Heart right ventricle (tissue), 16 donors: ENCODE results near the gene PRRT4. TPM values are rescaled to one million over a fixed set of nuclear protein-coding genes. Genes with fewer than 3 reads are reported as not detected.

Source experiments
- ATAC-seq, 8 donors: fragments of 200-7000 bp; cut with Tn5 transposase; one replicate each; pipeline ENCODE4 v1.9.1; 2020; ENCODE audit warnings: mild to moderate bottlenecking in 8 of 8, moderate library complexity in 8 of 8, moderate number of reproducible peaks in 1 of 8
- DNase-seq, 2 donors: peaks; one replicate each; pipeline ENCODE4 v3.0.0-alpha.2; 2020
- H3K27ac ChIP-seq, 10 donors: fragments of 200-600 bp; sonication (generic) in 2 of 10; one replicate each; pipeline versions ENCODE4 v1.5.0 to v1.8.0; 2020 to 2022; ENCODE audit warnings: mild to moderate bottlenecking in 3 of 10
- H3K27me3 ChIP-seq, 7 donors: fragments of 200-600 bp; one replicate each; pipeline ENCODE4 v1.8.0; 2021 to 2022; ENCODE audit warnings: mild to moderate bottlenecking in 2 of 7
- H3K36me3 ChIP-seq, 9 donors: fragments of 200-600 bp; sonication (generic) in 1 of 9; one replicate each; pipeline versions ENCODE4 v1.5.0 to v1.8.0; 2020 to 2022; ENCODE audit warnings: mild to moderate bottlenecking in 2 of 9
- H3K4me1 ChIP-seq, 9 donors: fragments of 200-600 bp; sonication (generic) in 1 of 9; one replicate each; pipeline versions ENCODE4 v1.5.0 to v1.8.0; 2020 to 2022; ENCODE audit warnings: mild to moderate bottlenecking in 4 of 9
- H3K4me3 ChIP-seq, 10 donors: fragments of 200-600 bp; sonication (generic) in 2 of 10; one replicate each; pipeline versions ENCODE4 v1.5.0 to v1.8.0; 2020 to 2022; ENCODE audit warnings: mild to moderate bottlenecking in 7 of 10, moderate library complexity in 2 of 10
- H3K9me3 ChIP-seq, 11 donors: fragments of 200-600 bp in 10 of 11; sonication (generic) in 2 of 11; one replicate each; pipeline versions ENCODE4 v1.5.0 to v1.8.0; 2013 to 2022; ENCODE audit warnings: mild to moderate bottlenecking in 2 of 11, control low read depth in 1 of 11, moderate library complexity in 1 of 11
- WGBS, 2 donors: extraction: QIAGEN DNeasy Blood & Tissue Kit; methylation state at CpG; one replicate each; pipeline ENCODE4 v1.1.7; 2013; ENCODE audit warnings: inconsistent platforms in 1 of 2; 5-methylcytosine and 5-hydroxymethylcytosine counted together
- intact Hi-C, 10 donors: fragments of 100-400 bp; cut with DNase I; formaldehyde crosslinking; loops; one replicate each; pipeline versions ENCODE4 v1.11.1 to v1.14.2; 2022
- polyA plus RNA-seq, 2 donors: library from polyadenylated mRNA; stranded (reverse); fragments of 200-250 nt; gene quantifications; one replicate each; pipeline ENCODE4 v1.2.3, GENCODE V29; 2013
- total RNA-seq, 10 donors: library from RNA; stranded (reverse); fragmentation: NEBNext Ultra II Directional in 3 of 10; extraction: Animal tissue kit (Norgen Biotek cat#: 25700) in 3 of 10; gene quantifications; one replicate each; pipeline versions ENCODE4 v1.2.1 to v1.2.4, GENCODE V29; 2021 to 2023
- TF ChIP-seq, protein P1 (sequence below), 9 donors: fragments of 200-600 bp; sonication (generic) in 2 of 9; IDR thresholded peaks; one replicate each; pipeline versions ENCODE4 v1.5.0 to v1.8.0; 2021 to 2022; ENCODE audit warnings: antibody characterized with exemption in 9 of 9, mild to moderate bottlenecking in 5 of 9, moderate library complexity in 1 of 9
- donor health status: Arrhythmogenic right ventricular cardiomyopathy.
- donor health status: ischemic (EF 13 %, LVEDD 7.1; RV severe dilation, severe dysfunction).
- donor health status: healthy with polysubstance abuse.
- donor health status: DM: no; HTN: yes; CAD: no.
- donor health status: DM: no; HTN: no; CAD: no.
- donor health status: ischemic (EF 25% LVEDD 6.9; RV normal size, moderate dysfunction).
- donor health status: ischemic (EF 25% LVEDD 5.7; RV mildly dilated, moderate dysfunction).
- donor health status: healthy.
- donor health status: DM: yes; HTN: yes; CAD: no.
- donor health status: Ischemic cardiomyopathy.
- donor health status: ischemic (EF 35%, LVEDD 5.7; RV mildly dilated, moderate dysfunction).
- donor health status: nonischemic (EF 11% LVEDD 7.7; RV severe dilation, severe dysfunction).
- donor health status: DM: yes; HTN: yes; CAD: no.
- donor health status: PGD.
- donor health status: ischemic (EF 29% LVEDD 5.4; RV normal size, mild dysfunction).
- donor health status: nonischemic (EF 23%, LVEDD 6.1; RV moderate dilation, normal function).

Gene PRRT4
- total and polyA plus RNA-seq, 12 donors = 0.67 to 3.1 (median 2.0) TPM

DNA sequence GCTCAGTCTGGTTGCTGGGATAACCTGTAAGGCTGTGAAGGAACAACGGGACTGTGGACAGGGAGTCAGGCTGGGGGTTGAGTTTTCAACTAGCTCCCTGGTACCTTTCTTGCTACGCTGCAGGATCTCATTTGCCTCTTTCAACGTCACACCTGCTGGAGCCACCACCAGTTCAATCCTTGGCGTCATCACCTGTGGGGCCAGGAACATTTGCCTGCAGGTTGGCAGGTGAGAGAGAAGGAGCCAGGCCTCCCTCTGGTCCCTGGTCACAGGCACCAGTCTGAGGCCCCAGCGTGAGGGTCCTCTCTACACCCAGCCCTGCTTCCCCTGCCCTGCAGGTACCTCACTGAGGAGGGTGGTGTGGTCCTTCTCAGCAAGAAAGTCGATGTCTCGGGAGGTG, 38.5 kb upstream of the PRRT4 start:
- intact Hi-C loops = loop anchor here in 7 of 10 donors (1.0 to 2.0 kb wide), 6 partner anchors 23 to 61 kb away; no protein-coding TSS in a partner anchor
- Histone ChIP-seq H3K4me1 (peaks cover 4 to 16% (median 12%) of the 10 kb centered on the region in 9 donors), H3K27ac (no peak overlapping the region), H3K36me3 (peaks cover 0 to 90% (median 14%) of the 10 kb centered on the region in 9 donors), H3K4me3 (no peak overlapping the region), H3K9me3 (no peaks in the 10 kb centered on the region), H3K27me3 (no peaks in the 10 kb centered on the region)
- ATAC-seq (no peak), DNase-seq (no peak)
- WGBS, 2 donors = 97% methylated on average over 7 of the region's 7 CpGs
- TF ChIP-seq, protein P1, sequence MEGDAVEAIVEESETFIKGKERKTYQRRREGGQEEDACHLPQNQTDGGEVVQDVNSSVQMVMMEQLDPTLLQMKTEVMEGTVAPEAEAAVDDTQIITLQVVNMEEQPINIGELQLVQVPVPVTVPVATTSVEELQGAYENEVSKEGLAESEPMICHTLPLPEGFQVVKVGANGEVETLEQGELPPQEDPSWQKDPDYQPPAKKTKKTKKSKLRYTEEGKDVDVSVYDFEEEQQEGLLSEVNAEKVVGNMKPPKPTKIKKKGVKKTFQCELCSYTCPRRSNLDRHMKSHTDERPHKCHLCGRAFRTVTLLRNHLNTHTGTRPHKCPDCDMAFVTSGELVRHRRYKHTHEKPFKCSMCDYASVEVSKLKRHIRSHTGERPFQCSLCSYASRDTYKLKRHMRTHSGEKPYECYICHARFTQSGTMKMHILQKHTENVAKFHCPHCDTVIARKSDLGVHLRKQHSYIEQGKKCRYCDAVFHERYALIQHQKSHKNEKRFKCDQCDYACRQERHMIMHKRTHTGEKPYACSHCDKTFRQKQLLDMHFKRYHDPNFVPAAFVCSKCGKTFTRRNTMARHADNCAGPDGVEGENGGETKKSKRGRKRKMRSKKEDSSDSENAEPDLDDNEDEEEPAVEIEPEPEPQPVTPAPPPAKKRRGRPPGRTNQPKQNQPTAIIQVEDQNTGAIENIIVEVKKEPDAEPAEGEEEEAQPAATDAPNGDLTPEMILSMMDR (IDR thresholded peaks at IDR 0.05) = no peak

DNA sequence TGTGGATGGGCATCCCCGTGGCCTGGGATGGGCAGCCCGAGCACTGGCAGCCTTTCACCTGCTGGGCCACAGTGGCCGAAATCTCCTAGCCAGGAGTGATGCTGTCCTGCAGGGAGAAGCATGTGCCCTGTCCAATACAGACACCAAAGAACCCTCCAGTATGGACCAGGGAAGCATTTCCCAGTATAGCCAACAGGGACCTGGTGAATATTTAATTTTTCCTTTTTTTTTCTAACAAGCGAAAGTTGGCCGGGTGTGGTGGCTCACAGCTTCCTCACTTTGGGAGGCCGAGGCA, 37.3 kb upstream of the PRRT4 start:
- ATAC-seq (peak in 3 of 8 donors; percentile 8 to 30 (median 17)), DNase-seq (no peak)
- no peaks in the 10 kb centered on the region for H3K9me3 ChIP-seq
- TF ChIP-seq, protein P1 (IDR thresholded peaks at IDR 0.05) = peak in 2 of 9 donors; percentile 1 to 4
- H3K4me3 ChIP-seq = no peak overlapping the region
- no peaks in the 10 kb centered on the region for H3K27me3 ChIP-seq
- intact Hi-C loops = loop anchor here in 7 of 10 donors (1.0 to 2.0 kb wide), 7 partner anchors 24 to 62 kb away; no protein-coding TSS in a partner anchor
- H3K27ac ChIP-seq = no peak overlapping the region
- peaks cover 0 to 4% (median 0%) of the 10 kb centered on the region in 9 donors for H3K4me1 ChIP-seq
- H3K36me3 ChIP-seq = peaks cover 0 to 98% (median 20%) of the 10 kb centered on the region in 9 donors
- WGBS, 2 donors = 49 to 55% methylated on average over 6 of the region's 6 CpGs

DNA sequence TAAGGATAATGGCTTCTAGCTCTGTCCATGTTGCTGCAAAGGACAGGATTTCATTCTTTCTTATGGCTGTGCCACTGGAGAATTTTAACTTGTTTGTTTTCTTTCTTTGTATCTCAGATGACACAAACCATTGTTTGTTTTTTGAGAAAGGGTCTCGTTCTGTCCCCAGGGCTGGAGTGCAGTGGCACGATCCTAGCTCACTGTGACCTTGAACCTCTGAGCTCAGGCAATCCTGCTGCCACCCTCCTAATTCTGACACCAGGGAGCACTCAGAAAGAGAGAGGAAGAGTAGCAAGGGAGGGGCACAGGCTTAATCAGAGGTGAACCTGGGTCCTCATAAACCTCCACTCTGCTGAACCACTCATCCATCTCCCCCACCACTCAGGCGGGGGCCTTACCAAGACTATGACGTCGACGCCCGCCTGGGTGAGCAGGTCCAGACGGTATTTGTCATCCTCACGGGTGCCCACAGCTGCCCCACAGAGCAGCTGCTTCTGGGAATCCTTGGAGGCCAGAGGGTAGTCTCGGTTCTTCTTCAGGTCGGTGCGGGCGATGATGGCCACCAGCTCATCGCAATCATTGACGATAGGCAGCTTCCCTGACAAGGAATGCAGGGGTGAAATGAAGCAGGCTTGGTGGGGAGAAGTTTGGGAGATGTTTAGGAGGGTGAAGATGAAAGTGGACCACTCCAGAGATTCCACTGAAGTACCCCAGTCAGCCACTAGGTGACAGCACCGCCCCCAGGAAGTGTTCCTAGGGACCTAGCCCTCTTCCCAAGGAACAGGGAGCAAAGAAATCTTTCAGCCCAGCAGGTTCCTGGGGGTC, 36.7 kb upstream of the PRRT4 start:
- intact Hi-C loops = loop anchor here in 7 of 10 donors (1.0 to 2.0 kb wide), 7 partner anchors 25 to 63 kb away; no protein-coding TSS in a partner anchor
- peak in 7 of 8 donors; percentile 26 to 73 (median 65) for ATAC-seq
- Histone ChIP-seq H3K27ac (no peak overlapping the region), H3K4me1 (no peaks in the 10 kb centered on the region), H3K9me3 (no peaks in the 10 kb centered on the region), H3K36me3 (peaks cover 0 to 100% (median 22%) of the 10 kb centered on the region in 9 donors), H3K4me3 (no peak overlapping the region), H3K27me3 (no peaks in the 10 kb centered on the region)
- 65 to 70% methylated on average over 16 of the region's 16 CpGs for WGBS, 2 donors
- TF ChIP-seq, protein P1 (IDR thresholded peaks at IDR 0.05) = peak; percentile 86 to 97 (median 94)
- DNase-seq = peak; percentile 56 to 64

DNA sequence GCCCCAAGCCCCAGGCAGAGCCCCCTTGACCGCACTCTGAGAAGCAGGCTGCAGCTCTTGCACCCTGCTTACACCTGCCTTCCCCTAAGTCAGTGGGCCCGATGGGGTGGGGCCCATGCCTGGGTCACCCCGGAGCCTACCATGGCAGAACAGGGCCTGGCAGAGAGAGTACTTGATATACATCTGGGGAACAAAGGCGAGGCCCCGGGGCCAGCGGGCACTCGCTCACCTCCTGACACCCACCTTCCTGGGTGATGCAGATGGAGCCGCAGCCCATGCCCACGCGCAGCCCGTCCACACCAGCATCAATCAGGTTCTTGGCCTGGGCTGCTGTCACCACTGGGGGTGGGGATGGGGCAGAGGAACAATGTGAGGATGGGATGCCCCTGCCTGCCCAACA, 34.9 kb upstream of the PRRT4 start:
- TF ChIP-seq, protein P1 (IDR thresholded peaks at IDR 0.05) = no peak
- intact Hi-C loops = no loop called here
- no peak for ATAC-seq
- Histone ChIP-seq H3K36me3 (peaks cover 0 to 100% (median 22%) of the 10 kb centered on the region in 9 donors), H3K9me3 (no peaks in the 10 kb centered on the region), H3K27ac (no peak overlapping the region), H3K4me3 (no peak overlapping the region), H3K4me1 (no peaks in the 10 kb centered on the region), H3K27me3 (no peaks in the 10 kb centered on the region)
- WGBS, 2 donors = 96 to 97% methylated on average over 11 of the region's 11 CpGs
- DNase-seq = no peak
